GM21737 (cell line): ENCODE data around the gene CRMP1.
"Not testable (repeated sequence)": the region's sequence is repeated elsewhere in the genome, so short reads cannot be mapped to it uniquely, and the experiment has no call there.

Source experiments
- ATAC-seq: cut with Tn5 transposase; IDR thresholded peaks from one replicate; pipeline ENCODE4 v1.9.1; 2021; ENCODE audit warnings: mild to moderate bottlenecking, moderate library complexity; ENCODE audit not compliant: unreplicated experiment

The CRMP1 gene

DNA sequence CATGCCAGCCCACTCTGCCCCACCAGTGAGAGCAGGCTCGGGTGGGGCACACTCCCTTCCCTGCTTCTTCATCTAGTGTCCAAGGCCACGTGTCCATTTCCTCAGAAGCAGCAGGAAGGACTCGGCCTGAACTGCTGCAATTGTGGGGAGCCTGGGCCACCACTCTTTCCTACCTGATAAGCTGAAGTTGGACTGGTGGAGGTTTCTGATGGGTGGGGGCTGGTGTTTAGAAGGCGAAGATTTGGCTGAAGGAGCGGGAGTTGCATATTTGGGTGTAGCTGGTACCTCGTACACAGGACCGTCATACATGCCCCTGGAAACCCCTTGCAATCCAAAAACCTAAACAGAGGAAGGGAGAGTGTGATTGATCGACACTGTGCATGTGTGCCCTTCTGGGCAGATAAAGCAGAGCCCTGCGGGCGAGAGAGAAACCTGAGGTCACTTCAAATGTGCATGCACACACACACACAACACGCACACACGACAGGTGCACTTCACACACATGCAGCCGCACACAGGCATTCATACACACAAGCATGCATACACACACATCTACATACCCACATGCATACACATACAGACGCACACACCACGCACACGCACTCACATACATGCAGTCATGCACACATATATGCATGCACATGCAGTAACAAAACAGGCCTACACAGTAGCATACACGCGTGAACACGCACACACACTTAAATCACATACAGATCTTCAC, 67.4 kb downstream of the CRMP1 start:
- ATAC-seq = no peak

DNA sequence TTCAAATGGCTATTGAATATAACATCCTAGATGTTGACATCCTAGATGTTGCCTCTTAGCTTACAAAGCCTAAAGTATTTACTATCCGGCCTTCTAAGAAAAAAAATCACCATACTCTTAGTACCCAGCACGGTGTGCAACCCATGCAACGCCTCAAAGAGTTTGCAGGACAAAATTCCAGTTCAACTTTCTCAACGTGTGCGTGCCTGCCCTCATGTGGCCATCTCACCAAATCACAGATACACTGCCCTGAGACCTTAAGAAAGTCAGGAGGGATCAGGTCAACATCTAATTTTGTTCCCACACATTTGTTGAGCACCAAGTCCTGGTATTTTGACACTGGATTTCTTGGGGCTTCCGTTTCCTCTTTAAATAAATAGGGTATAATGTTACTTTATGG, 68.3 kb downstream of the CRMP1 start:
- ATAC-seq = no peak

DNA sequence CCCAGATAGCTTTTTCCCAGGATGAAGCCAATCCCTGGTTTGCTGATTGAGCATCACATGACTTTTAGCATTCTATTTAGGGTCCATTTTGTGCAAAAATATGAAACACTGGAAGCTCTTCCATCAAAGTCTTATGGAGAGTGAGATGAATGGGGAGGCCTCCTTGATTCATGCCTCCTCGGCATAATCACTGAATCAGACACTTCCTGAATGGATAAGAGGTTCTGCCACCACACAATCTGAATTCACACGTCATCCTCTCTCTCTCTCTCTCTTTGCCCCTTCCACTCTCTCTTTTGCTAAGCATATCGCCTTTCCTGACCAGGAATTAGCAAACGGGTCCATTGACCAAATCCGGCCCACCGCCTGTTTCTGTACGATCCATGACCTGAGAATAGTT, 68.7 kb downstream of the CRMP1 start:
- no peak for ATAC-seq

DNA sequence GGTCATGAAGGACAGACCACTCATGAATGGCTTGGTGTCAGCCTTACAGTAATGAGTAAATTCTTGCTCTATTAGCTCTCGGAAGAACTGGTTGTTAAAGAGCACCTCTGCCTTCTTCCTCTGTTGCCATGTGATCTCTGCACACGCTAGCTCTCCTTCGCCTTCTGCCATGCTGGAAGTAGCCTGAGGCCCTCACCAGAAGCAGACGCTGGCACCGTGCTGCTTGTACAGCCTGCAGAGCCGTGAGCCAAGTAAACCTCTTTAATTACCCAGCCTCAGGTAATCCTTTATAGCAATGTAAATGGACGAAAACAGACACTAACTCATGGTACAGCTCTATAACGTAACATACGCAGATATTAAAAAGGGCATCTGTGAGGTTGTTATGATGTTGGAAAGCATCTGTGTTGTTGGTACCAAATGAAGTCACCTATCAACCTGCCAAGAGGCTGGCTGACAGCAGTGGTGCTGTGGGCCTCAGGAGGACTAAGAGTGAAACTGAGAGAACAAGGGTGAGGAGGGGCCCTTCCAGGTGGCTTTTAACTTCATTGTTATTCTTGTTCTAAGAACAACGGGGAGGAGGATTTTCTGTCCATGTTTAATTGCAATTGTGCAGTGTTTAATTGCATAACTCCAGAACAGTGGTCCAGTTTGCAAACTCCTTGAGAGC, 69.2 kb downstream of the CRMP1 start:
- ATAC-seq = no peak

DNA sequence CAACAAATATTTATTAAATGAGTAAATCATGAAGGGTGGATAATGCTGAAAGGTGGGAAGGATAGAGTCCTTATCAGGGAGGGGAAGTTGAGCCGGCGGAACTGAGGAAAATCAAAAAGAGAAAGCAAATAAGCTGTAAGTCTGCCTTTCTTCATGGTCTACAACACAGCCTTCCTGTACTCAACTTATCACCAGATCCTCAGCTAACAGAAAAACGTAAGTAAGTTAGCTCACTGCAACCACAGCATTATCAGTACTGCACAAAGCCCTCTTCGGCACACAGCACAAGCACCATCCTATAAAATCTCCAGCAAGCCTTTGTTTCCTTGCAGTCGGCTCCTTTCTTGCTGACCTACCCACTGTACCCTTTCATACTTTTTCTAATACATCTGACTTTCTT, 70.3 kb downstream of the CRMP1 start:
- ATAC-seq = no peak

DNA sequence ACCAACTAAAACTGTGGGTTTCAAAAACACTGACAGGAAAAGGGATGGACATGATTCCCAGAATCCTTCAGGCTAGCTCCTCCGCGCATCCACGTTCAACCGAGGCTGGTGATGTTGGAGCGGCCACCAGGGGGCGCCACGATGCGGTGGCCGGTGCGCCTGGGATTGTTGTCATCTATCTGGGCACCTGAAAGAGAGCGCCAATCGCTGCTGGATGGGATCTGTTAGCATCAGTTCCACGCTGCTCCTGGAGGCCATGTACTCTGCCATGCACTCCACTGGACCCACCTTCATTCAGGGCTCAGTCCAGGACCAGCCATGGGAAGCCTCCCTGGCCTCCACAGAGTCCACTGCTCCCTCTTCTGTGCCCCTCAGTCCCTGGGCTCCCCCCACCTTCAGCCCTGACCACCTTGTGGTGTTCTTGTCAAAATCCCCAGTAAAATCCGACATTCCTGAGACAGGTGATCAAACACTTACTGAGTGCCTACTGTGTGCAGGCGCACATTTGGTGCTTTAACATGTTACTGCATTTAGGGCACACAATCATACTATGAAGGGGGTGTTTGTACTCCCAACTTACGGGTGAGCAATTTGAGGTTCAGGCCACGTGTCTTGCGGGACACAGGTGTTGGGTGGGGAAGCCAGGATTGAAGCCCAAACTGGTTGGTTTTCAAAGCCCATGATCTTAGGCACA, 71.1 kb downstream of the CRMP1 start:
- ATAC-seq = no peak

DNA sequence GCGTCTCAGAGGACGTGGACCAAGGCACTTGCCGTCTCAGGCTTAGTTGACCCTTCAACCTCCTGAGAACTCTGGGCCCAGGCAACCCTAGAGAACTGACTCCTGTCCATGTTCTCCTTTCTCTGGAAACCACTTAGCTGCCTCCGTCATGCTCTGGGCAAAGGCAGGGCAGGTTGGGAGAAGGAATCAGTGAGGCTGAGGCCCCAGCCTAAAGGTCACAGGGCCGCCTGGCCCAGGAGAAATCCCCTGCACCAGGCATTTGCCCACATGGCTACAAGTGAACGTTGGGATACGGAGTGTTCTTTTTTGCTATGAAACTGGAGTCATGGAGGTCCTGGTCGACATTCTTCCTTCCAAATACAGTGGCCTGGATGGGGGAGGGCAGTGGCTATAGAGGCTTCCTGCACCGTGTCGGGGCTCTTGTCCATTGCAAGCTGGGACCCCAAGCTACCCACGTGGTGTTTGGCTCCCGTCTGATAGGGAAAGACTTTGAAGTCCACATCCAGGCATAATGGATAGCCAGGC, 76.0 kb downstream of the CRMP1 start:
- ATAC-seq = no peak

DNA sequence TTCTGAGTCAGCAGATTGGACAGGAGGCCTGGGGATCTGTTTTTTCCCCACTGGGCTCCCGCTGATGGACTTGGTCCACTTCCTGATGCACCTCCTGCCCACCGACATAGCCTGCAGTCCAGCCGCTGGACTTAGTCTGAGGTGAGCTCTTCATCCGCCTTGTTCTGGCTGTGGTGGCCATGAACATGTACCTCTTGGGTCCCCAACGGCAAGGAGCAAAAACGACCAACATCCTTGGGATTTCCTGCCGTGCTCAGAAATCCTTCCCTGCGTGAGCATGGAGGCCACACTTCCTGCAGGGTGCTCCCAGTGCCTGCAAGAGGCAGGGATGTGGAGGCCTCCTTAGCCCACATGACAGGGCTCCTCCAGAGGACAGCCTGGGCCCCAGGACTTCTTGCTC, 76.8 kb downstream of the CRMP1 start:
- ATAC-seq = no peak

DNA sequence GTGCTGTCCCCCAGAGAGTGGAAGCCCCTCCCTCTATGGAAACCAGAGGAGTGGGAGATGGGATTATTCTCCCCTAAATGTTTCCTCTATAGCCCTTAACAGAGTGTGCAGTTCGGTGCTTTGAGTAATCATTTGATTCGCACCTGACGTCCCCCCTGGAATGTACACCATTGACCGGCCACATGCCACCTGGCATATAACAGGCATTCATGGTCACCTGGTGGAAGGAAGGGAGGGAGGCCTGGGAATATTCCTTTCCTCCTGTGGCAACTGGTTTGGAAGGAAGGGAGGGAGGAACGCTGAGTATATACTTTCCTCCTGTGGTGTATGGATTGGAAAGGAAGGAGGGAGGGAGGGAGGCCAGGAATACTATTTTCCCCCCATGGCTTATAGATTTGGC, 77.2 kb downstream of the CRMP1 start:
- no peak for ATAC-seq

DNA sequence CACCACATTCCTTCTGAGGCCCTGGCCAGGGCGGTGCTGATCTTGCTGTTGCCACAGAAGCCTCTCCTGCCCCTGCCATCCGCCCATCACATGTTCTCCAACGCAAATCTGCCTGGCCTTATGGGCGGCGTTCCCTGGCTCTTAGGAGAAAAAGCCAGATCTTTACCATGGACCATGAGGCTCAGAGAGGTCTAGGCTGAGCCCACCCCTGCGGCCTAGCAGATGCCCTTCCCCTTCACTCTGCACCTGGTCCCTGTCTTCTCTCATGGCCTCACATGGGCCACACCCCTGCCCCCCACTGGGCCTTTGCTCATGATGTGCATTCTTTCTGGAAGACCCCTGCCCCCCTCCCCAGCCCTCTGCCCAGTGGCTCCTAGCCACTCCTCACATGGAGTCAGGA, 78.5 kb downstream of the CRMP1 start:
- no peak for ATAC-seq

DNA sequence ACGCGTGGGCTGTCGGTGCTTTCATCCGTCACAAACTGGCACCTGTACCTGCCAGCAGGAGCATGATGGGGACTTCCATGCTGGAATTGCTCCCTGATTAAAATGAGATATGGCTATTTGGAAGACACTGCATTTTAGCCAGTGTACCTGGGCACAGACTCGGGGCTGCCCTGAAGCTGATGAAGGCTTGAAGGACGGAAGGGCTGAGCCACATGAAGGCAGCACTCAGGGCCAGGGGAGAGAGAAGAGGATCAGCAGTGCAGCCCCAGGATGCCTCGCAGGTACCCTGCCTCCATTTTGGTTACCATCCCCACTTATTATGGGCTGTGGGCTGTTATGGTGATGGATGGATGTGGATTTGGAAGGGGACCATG, 79.0 kb downstream of the CRMP1 start:
- ATAC-seq = no peak

DNA sequence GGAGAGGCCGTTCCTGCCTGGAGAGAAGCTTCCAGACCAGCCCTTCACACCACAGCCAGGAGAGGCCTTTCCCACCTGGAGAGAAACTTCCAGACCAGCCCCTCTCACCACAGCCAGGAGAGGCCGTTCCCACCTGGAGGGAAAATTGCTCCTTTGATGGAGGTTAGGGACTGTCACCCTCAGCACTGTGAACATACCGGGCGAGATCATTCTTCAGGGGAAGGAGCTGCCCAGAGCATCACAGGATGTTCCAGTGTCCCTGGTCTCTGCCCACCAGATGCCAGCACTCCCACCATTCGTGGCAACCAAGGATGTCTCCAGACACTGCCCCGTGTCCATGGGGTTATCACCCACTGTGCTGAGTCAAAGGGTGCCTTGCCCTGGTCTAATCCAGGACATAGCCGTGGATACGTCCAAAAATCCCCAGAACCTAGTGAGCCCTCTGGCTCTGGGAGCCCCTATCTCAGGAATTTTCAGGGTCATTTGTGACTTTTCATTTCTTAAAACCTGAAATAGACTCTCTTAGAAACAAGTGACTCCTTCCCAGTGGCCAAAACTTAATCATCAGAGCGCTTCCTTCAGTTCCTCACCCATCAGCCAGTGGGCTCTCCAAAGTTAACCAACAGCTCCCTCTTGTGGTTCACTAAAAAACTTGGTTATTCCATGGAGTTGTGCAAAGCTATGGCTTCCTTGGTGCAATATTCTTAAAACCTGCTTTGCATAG, 80.2 kb downstream of the CRMP1 start:
- no peak for ATAC-seq

DNA sequence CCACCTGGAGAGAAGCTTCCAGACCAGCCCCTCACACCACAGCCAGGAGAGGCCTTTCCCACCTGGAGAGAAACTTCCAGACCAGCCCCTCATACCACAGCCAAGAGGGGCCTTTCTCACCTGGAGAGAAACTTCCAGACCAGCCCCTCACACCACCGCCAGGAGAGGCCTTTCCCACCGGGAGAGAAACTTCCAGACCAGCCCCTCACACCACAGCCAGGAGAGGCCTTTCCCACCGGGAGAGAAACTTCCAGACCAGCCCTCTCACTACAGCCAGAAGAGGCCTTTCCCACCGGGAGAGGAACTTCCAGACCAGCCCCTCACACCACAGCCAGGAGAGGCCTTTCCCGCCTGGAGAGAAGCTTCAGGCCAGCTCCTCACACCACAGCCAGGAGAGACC, 80.8 kb downstream of the CRMP1 start:
- ATAC-seq = not testable (repeated sequence)

DNA sequence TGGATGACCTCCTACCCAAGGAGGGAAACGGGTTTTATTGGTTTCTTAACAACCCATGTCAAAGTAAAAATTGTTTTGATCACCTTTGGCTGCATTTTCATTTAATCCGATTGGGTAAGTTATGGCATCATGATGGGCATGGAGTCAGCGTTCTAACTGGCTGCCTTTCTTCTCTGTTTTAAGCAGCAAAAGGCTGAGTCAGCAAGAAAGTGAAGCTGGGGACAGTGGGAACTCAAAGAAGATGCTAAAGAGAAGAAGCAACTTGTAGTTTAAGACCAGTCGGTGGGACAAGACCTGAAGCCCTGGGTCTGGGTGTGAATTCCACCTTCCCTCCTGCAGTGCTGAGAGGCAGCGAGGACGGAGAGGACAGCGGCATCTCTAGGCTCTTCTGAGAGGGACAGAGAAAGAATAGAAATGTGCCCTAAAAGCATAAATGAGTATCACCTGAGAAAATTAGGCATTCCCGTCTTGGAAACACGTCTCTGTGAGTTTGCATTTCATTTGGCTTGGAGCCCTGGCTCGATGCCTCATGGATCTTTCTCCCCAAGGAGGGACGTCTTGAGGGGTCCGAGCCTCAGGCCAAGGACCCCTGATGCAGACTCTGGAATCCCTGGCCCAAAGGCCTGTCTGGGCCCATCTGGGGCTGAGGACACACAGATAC, 82.0 kb downstream of the CRMP1 start:
- no peak for ATAC-seq

DNA sequence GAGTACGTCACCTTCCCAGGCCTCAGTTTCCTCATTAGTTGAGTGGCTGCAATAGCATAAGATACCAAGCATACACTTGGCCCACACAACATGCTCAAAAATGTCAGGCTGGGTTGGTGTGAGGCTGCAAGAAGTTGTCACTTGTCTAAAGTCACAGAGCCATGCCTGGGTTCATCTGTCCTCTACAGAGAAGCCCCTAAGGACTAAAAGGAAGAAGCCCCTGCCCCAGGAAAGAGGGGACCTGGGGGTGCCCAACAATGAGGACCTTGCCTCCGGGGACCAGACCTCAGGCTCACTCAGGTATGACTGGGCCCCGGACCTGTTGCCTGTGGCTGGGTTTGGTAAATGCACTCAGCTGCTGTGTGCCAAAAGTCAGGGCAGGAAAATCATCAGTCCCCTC, 82.7 kb downstream of the CRMP1 start:
- ATAC-seq = no peak

DNA sequence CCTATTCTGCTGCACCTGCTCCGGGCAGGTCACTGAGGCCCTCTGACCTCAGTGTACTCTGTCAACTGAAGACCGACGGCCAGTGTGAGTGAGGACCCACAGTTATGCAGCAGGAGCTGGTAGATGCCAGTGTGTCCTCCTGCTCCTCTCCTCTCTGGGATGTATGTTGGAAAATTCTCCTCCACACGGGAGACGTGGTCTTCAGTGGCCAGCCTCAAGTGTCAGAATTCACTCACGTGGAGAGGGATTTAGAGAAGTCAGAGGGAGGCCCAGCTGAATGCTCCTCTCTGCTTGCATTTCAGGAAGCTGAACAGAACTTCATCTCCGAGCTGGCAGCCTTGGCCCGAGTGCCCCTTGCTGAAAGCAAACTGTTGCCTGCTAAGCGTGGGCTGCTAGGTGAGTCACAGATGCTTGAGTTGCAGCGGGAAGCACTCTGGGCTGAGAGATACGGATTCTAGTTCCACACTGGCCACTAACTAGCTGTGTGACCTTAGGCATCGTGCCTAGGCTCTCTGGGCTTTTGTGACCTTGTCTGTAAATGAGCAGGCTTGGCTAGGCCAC, 83.6 kb downstream of the CRMP1 start:
- no peak for ATAC-seq

DNA sequence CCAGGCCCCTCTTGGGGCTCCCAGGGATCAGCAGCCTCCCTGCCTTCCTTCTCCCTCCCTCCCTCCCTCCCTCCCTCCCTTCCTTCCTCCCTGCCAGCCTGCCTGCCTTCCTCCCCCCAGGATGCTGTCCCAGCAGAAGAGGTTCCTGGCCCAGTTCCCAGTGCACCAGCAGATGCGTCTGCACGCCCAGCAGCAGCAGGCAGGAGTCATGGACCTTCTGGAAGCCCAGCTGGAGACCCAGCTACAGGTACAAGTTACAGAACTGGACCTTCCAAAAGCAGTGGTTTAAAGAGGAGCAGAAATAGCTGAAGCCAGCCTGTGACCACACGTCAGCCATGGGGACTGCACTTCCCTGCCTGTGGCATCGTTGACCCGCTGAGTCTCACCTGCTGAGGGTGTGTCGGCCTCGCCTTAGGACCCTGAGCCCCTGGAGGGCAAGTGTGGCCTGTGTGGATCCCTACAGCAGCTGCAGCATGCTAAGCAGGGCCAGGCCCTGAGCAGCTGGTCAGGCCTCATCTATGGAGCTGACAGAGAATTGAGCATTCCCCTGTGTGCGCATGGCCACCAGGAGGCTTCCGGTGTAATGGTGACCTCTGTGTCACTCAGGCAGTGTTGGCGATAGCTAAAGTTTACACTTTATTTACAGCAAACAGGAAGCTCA, 84.7 kb downstream of the CRMP1 start:
- ATAC-seq = no peak

DNA sequence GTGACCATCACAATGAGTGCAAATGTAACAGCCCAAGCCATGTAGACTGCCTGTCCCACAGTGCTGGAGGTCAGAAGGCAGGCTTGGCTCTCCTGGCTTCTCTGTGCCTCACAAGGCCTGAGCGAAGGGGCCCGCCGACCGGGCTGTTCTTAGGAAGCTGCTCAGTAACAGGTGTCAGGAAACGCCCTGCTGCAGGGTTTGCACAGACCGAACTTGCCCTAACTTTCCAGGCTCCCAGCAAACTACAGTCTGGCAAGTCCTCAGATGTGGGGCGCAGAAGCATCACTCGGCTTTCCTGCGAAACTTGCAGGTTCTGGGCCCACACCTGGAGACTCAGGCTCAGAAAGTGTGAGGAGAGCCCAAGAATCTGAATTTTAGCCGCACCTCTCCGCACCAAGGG, 87.6 kb downstream of the CRMP1 start:
- no peak for ATAC-seq

DNA sequence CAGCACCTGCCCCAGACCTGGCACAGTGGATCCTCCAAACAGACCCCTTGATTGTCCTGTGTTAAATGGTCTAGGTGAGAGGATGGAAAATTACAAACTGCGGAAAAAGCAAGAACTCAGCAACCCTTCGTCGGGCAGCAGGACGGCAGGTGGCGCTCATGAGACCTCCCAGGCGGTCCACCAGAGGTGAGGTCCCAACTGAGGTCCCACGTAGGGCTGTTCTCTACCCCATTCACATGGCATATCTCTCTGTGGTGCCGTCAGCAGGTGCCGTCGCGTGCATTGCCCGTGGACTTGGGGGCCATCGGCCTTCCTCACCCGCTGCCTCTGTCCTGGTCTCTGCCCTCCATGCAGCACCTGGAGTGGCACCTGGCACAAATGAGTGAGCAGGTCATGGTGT, 88.2 kb downstream of the CRMP1 start:
- ATAC-seq = no peak

DNA sequence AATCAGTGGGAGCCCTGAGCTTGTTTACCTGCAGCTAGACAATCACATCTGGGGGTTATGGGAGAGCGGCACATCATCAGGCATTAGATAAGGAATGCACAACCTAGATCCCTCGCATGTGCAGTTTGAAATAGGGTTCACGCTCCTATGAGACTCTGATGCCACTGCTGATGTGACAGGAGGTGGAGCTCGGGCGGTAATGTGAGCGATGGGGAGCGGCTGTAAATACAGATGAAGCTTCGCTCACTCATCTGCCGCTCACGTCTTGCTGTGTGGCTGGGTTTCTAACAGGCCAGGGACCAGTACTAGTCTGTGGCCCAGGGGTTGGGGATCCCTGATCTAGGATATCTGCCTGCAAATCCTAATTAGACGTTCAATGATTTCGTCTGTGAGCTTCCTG, 90.3 kb downstream of the CRMP1 start:
- no peak for ATAC-seq
